ENCODE measurements around the gene VEGFC. TPM values are rescaled to one million over a fixed set of nuclear protein-coding genes. Genes with fewer than 3 reads are reported as not detected.

VEGFC gene
- polyA plus RNA-seq, 1 donor from 2014 or later = 0.63 TPM

DNA sequence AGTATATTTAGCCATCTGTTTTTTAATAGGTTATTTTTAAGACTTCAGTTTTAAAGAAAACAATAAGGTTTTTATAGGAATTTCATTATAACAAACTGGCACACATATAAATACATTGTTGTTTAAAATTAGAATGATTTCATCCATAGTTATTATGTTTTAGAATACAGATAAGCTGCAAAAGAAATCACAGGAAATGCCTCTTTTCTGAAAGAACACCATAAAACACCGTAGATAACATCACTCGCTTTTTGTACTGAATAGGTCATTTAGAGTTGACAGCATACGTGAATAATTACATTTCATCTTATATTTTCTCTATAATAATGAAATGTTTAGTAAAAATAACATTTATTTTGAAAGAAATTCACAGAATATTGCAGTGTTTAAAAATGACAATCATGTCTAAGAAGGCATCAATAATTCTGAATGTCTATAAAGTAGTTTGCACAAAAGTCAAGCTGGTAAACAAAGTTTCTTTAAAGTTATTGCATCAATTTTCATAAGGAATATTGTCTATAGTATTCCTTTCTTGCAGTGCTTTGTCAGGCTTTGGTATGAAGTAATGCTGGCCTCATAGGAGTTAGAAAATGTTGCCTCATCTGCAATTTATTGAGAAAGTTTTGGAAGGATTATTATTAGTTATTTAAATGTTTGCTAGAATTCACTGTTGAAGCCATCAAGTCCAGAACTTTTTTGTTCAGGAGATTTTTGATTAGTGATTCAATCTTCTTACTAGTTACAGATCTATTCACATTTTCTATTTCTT lies 17.9 kb upstream of the VEGFC start:
- Histone ChIP-seq H3K27me3 (ENCODE audit: insufficient read depth, low read depth, low read length) (no peaks in the 10 kb centered on the region), H3K79me2 (replicated peaks; ENCODE audit: insufficient read depth, low read length) (no peaks in the 10 kb centered on the region), H3K4me3 (ENCODE audit: low read length) (no peak overlapping the region), H3K9me3 (ENCODE audit: low read length) (no peaks in the 10 kb centered on the region), H3K4me2 (ENCODE audit: low read length) (no peak overlapping the region), H3K9me2 (ENCODE audit: insufficient read depth, low read length) (no peaks in the 10 kb centered on the region), H2AFZ (ENCODE audit: low read depth, low read length) (no peak overlapping the region), H3K9ac (ENCODE audit: low read length) (no peak overlapping the region), H3F3A (ENCODE audit: insufficient read depth, low read length, poor library complexity, severe bottlenecking) (no peaks in the 10 kb centered on the region), H4K20me1 (ENCODE audit: insufficient read depth) (no peaks in the 10 kb centered on the region), H3K27ac (ENCODE audit: low read length) (no peak overlapping the region), H3K36me3 (ENCODE audit: insufficient read depth, low read length) (no peaks in the 10 kb centered on the region)
- TF ChIP-seq, protein P1, sequence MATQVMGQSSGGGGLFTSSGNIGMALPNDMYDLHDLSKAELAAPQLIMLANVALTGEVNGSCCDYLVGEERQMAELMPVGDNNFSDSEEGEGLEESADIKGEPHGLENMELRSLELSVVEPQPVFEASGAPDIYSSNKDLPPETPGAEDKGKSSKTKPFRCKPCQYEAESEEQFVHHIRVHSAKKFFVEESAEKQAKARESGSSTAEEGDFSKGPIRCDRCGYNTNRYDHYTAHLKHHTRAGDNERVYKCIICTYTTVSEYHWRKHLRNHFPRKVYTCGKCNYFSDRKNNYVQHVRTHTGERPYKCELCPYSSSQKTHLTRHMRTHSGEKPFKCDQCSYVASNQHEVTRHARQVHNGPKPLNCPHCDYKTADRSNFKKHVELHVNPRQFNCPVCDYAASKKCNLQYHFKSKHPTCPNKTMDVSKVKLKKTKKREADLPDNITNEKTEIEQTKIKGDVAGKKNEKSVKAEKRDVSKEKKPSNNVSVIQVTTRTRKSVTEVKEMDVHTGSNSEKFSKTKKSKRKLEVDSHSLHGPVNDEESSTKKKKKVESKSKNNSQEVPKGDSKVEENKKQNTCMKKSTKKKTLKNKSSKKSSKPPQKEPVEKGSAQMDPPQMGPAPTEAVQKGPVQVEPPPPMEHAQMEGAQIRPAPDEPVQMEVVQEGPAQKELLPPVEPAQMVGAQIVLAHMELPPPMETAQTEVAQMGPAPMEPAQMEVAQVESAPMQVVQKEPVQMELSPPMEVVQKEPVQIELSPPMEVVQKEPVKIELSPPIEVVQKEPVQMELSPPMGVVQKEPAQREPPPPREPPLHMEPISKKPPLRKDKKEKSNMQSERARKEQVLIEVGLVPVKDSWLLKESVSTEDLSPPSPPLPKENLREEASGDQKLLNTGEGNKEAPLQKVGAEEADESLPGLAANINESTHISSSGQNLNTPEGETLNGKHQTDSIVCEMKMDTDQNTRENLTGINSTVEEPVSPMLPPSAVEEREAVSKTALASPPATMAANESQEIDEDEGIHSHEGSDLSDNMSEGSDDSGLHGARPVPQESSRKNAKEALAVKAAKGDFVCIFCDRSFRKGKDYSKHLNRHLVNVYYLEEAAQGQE (IDR thresholded peaks at IDR 0.05; ENCODE audit: borderline replicate concordance) = no peak
- TF ChIP-seq RAD21 (conservative IDR thresholded peaks at IDR 0.05) (no peak), MXI1 (conservative IDR thresholded peaks at IDR 0.05; ENCODE audit: poor library complexity, severe bottlenecking) (no peak), EP300 (conservative IDR thresholded peaks at IDR 0.05; ENCODE audit: poor library complexity, severe bottlenecking) (no peak), TAF1 (IDR thresholded peaks at IDR 0.05; ENCODE audit: low read depth) (no peak), SMC3 (conservative IDR thresholded peaks at IDR 0.05; ENCODE audit: poor library complexity) (no peak), EZH2 (IDR thresholded peaks at IDR 0.05; ENCODE audit: borderline replicate concordance, insufficient read depth, low read length, poor library complexity, severe bottlenecking) (no peak), POLR2AphosphoS5 (IDR thresholded peaks at IDR 0.05) (no peak)
- TF ChIP-seq, protein P2, sequence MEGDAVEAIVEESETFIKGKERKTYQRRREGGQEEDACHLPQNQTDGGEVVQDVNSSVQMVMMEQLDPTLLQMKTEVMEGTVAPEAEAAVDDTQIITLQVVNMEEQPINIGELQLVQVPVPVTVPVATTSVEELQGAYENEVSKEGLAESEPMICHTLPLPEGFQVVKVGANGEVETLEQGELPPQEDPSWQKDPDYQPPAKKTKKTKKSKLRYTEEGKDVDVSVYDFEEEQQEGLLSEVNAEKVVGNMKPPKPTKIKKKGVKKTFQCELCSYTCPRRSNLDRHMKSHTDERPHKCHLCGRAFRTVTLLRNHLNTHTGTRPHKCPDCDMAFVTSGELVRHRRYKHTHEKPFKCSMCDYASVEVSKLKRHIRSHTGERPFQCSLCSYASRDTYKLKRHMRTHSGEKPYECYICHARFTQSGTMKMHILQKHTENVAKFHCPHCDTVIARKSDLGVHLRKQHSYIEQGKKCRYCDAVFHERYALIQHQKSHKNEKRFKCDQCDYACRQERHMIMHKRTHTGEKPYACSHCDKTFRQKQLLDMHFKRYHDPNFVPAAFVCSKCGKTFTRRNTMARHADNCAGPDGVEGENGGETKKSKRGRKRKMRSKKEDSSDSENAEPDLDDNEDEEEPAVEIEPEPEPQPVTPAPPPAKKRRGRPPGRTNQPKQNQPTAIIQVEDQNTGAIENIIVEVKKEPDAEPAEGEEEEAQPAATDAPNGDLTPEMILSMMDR (IDR thresholded peaks at IDR 0.05; ENCODE audit: poor library complexity, severe bottlenecking) = no peak

DNA sequence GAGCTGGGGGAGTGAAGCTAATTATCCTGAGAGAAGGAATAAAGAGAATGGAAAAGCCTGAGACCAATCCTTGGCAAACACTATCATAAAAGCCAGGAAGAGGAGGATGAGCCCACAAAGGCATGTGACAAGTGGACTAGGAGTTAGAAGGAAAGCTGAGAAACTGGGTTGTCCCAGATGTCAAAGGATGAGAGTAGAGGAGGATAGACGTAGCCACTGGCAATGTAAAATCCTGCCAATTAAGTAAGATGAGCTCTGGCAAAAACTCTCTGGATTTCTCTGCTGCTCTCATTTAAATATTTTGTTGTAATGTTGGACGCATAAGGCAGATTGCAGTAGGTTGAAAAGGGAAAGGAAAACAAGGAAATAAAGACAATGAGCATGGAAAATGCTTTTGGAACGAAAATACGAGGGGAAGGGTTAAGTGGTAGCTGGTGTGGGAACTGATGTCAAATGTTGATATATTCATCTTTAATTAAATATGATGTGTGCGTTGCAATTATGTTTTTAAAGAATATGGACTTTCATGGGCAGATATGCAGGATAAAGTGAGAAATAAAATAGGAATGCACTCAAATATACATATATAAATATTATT lies 14.2 kb upstream of the VEGFC start:
- Histone ChIP-seq H3K79me2 (replicated peaks; ENCODE audit: insufficient read depth, low read length) (no peaks in the 10 kb centered on the region), H3K36me3 (ENCODE audit: insufficient read depth, low read length) (no peaks in the 10 kb centered on the region), H3K9ac (ENCODE audit: low read length) (no peak overlapping the region), H3K9me3 (ENCODE audit: low read length) (no peaks in the 10 kb centered on the region), H3K4me2 (ENCODE audit: low read length) (no peak overlapping the region), H3K9me2 (ENCODE audit: insufficient read depth, low read length) (no peaks in the 10 kb centered on the region), H3K27ac (ENCODE audit: low read length) (no peak overlapping the region), H3K4me3 (ENCODE audit: low read length) (no peak overlapping the region), H3K27me3 (ENCODE audit: insufficient read depth, low read depth, low read length) (no peaks in the 10 kb centered on the region), H4K20me1 (ENCODE audit: insufficient read depth) (no peaks in the 10 kb centered on the region), H3F3A (ENCODE audit: insufficient read depth, low read length, poor library complexity, severe bottlenecking) (no peaks in the 10 kb centered on the region), H2AFZ (ENCODE audit: low read depth, low read length) (no peak overlapping the region)
- TF ChIP-seq POLR2AphosphoS5 (IDR thresholded peaks at IDR 0.05) (no peak), MXI1 (conservative IDR thresholded peaks at IDR 0.05; ENCODE audit: poor library complexity, severe bottlenecking) (no peak), EP300 (conservative IDR thresholded peaks at IDR 0.05; ENCODE audit: poor library complexity, severe bottlenecking) (no peak), TAF1 (IDR thresholded peaks at IDR 0.05; ENCODE audit: low read depth) (no peak), SMC3 (conservative IDR thresholded peaks at IDR 0.05; ENCODE audit: poor library complexity) (no peak), RAD21 (conservative IDR thresholded peaks at IDR 0.05) (no peak), EZH2 (IDR thresholded peaks at IDR 0.05; ENCODE audit: borderline replicate concordance, insufficient read depth, low read length, poor library complexity, severe bottlenecking) (no peak)
- TF ChIP-seq, protein P1 (IDR thresholded peaks at IDR 0.05; ENCODE audit: borderline replicate concordance) = no peak

All from neural cell (in vitro differentiated cells).